ENCODE measurements around the gene GTF2A1L. TPM values are rescaled to one million over a fixed set of nuclear protein-coding genes. Genes with fewer than 3 reads are reported as not detected.

The GTF2A1L gene
- total RNA-seq, 1 donor from 2014 or later, result 12.8 TPM

- no peak for DNase-seq (ENCODE audit: extremely low spot score in 2 of 2)
- peaks cover 11% of the 10 kb centered on the region for H3K4me1 ChIP-seq
- H3K27ac ChIP-seq, result no peak overlapping the region
- H3K27me3 ChIP-seq, result no peaks in the 10 kb centered on the region
- no peaks in the 10 kb centered on the region for H3K9me3 ChIP-seq
- H3K36me3 ChIP-seq, result no peaks in the 10 kb centered on the region
- no peak overlapping the region for H3K4me3 ChIP-seq
- intact Hi-C loops (cut with DNase I), result no loop called here
- TF ChIP-seq POLR2AphosphoS5 (IDR thresholded peaks at IDR 0.05; ENCODE audit: insufficient read depth in 1 of 2, low read depth in 1 of 2) (no peak), CTCF (IDR thresholded peaks at IDR 0.05) (no peak)
Observed at GRCh38 chr2:48728840-48729239, 111.2 kb downstream of the GTF2A1L start.

Small RNA genes lying within 50 kb of the gene (small RNA-seq; reads per million reads assigned to genes)
- not detected for gene TPT1P11

Other genes starting within 250 kb of the GTF2A1L start
- 15.5 TPM for gene PPP1R21, start 177.1 kb upstream of the GTF2A1L start, total RNA-seq
- 48.1 TPM for gene STON1, start 87.7 kb upstream of the GTF2A1L start, total RNA-seq
- not detected for gene LHCGR, start 137.9 kb downstream of the GTF2A1L start, total RNA-seq